ENCODE measurements around the gene NOXO1. TPM values are rescaled to one million over a fixed set of nuclear protein-coding genes. Genes with fewer than 3 reads are reported as not detected.

The NOXO1 gene
- total RNA-seq, 2 experiments from 2014 or later = 0.56 to 0.99 TPM

GRCh38 chr16:1961651-1962067, 19.6 kb downstream of the NOXO1 start:
- ChIA-PET CTCF (no interaction called here), POLR2A (interaction anchor here (1.3 to 5.0 kb wide), 6 partner anchors 10 to 193 kb away, joined by 4 to 31 read pairs (median 6); partner anchors contain the start of genes EME2, MRPS34, NUBP2 and SPSB3)
- no peak overlapping the region for H3K27ac ChIP-seq (ENCODE audit: low read depth in 1 of 2, low read length in 2 of 2)
- no peaks in the 10 kb centered on the region for H3K27me3 ChIP-seq (ENCODE audit: control insufficient read depth in 1 of 2, insufficient read depth in 2 of 2, low read length in 2 of 2)
- ATAC-seq (ENCODE audit: poor library complexity) = no peak
- peaks cover 55% of the 10 kb centered on the region for H3K36me3 Mint-ChIP-seq (ENCODE audit: low read depth)
- no peaks in the 10 kb centered on the region for H3K9me3 Mint-ChIP-seq
- intact Hi-C loops (cut with DNase I, micrococcal nuclease) = loop anchor here in 1 of 2 experiments (2.0 to 10.0 kb wide), 2 partner anchors 47 to 1267 kb away; partner anchors contain the start of genes WDR24 and ZNF598
- H3K27me3 Mint-ChIP-seq = no peaks in the 10 kb centered on the region
- DNase-seq = peak in 1 of 14 experiments; percentile 23
- peak overlapping the region; percentile 98 for H3K27ac Mint-ChIP-seq
- peaks cover 70% of the 10 kb centered on the region for H3K4me1 ChIP-seq (ENCODE audit: insufficient read depth, low read length)
- no peaks in the 10 kb centered on the region for H3K9me3 ChIP-seq (ENCODE audit: control insufficient read depth in 1 of 2, insufficient read depth in 1 of 2, low read length in 2 of 2)
- no peak overlapping the region for H3K4me3 ChIP-seq (ENCODE audit: low read length)
- peaks cover 34% of the 10 kb centered on the region for H3K36me3 ChIP-seq (ENCODE audit: insufficient read depth, low read length)
- H3K4me1 Mint-ChIP-seq (ENCODE audit: low read depth) = peaks cover 55% of the 10 kb centered on the region
- TF ChIP-seq CTCF (IDR thresholded peaks at IDR 0.05) = no peak
- H3K4me3 Mint-ChIP-seq = peak overlapping the region; percentile 82

GRCh38 chr16:1960665-1961630, 20.3 kb downstream of the NOXO1 start:
- intact Hi-C loops (cut with DNase I, micrococcal nuclease) = loop anchor here in 1 of 2 experiments (2.0 to 10.0 kb wide), 2 partner anchors 48 to 1266 kb away; partner anchors contain the start of genes WDR24 and ZNF598
- peaks cover 34% of the 10 kb centered on the region for H3K36me3 ChIP-seq (ENCODE audit: insufficient read depth, low read length)
- ATAC-seq (ENCODE audit: poor library complexity) = no peak
- no peaks in the 10 kb centered on the region for H3K27me3 ChIP-seq (ENCODE audit: control insufficient read depth in 1 of 2, insufficient read depth in 2 of 2, low read length in 2 of 2)
- no peaks in the 10 kb centered on the region for H3K9me3 ChIP-seq (ENCODE audit: control insufficient read depth in 1 of 2, insufficient read depth in 1 of 2, low read length in 2 of 2)
- CTCF ChIA-PET = interaction anchor here (0.7 to 2.0 kb wide), 2 partner anchors 43 to 179 kb away, joined by 3 to 10 read pairs; no protein-coding TSS in a partner anchor
- DNase-seq = peak in 5 of 14 experiments; percentile 18 to 61 (median 26)
- Mint-ChIP-seq H3K27ac (peak overlapping the region; percentile 98), H3K36me3 (ENCODE audit: low read depth) (peaks cover 55% of the 10 kb centered on the region), H3K9me3 (no peaks in the 10 kb centered on the region), H3K4me1 (ENCODE audit: low read depth) (peaks cover 55% of the 10 kb centered on the region), H3K27me3 (no peaks in the 10 kb centered on the region), H3K4me3 (peak overlapping the region; percentile 91)
- POLR2A ChIA-PET = interaction anchor here (0.8 to 5.0 kb wide), 8 partner anchors 10 to 194 kb away, joined by 3 to 31 read pairs (median 5); partner anchors contain the start of genes EME2, GFER, MRPS34 and NUBP2
- H3K27ac ChIP-seq (ENCODE audit: low read depth in 1 of 2, low read length in 2 of 2) = peak overlapping the region in 1 of 2 donors; percentile 72
- peak overlapping the region; percentile 94 for H3K4me3 ChIP-seq (ENCODE audit: low read length)
- H3K4me1 ChIP-seq (ENCODE audit: insufficient read depth, low read length) = peaks cover 65% of the 10 kb centered on the region
- TF ChIP-seq CTCF (IDR thresholded peaks at IDR 0.05) = no peak

- intact Hi-C loops (cut with DNase I, micrococcal nuclease) = loop anchor here in 1 of 2 experiments (1.0 to 10.0 kb wide), 4 partner anchors 49 to 1265 kb away; partner anchors contain the start of genes NTHL1, TSC2, WDR24 and ZNF598
- peaks cover 42% of the 10 kb centered on the region for H3K4me1 Mint-ChIP-seq (ENCODE audit: low read depth)
- peak within 1 kb of the TSS; percentile 66 to 72 for H3K27ac ChIP-seq (ENCODE audit: low read depth in 1 of 2, low read length in 2 of 2)
- POLR2A ChIA-PET = interaction anchor here (0.7 to 5.0 kb wide), 2 partner anchors 12 to 196 kb away, joined by 4 to 31 read pairs; partner anchors contain the start of genes TBL3 and TRAF7
- peak within 1 kb of the TSS; percentile 98 for H3K27ac Mint-ChIP-seq
- no peaks in the 10 kb centered on the region for H3K9me3 ChIP-seq (ENCODE audit: control insufficient read depth in 1 of 2, insufficient read depth in 1 of 2, low read length in 2 of 2)
- CTCF ChIA-PET = interaction anchor here (1.2 to 2.0 kb wide), 2 partner anchors 44 to 181 kb away, joined by 3 to 10 read pairs; no protein-coding TSS in a partner anchor
- peak within 1 kb of the TSS; percentile 91 for H3K4me3 Mint-ChIP-seq
- H3K36me3 ChIP-seq (ENCODE audit: insufficient read depth, low read length) = peaks cover 34% of the 10 kb centered on the region
- peak; percentile 83 for TF ChIP-seq CTCF (IDR thresholded peaks at IDR 0.05)
- no peaks in the 10 kb centered on the region for H3K9me3 Mint-ChIP-seq
- H3K36me3 Mint-ChIP-seq (ENCODE audit: low read depth) = peaks cover 41% of the 10 kb centered on the region
- H3K4me1 ChIP-seq (ENCODE audit: insufficient read depth, low read length) = peaks cover 55% of the 10 kb centered on the region
- DNase-seq (peak; percentile 81 to 96 (median 92)), ATAC-seq (ENCODE audit: poor library complexity) (peak; percentile 86)
- H3K27me3 Mint-ChIP-seq = no peaks in the 10 kb centered on the region
- H3K27me3 ChIP-seq (ENCODE audit: control insufficient read depth in 1 of 2, insufficient read depth in 2 of 2, low read length in 2 of 2) = no peaks in the 10 kb centered on the region
- peak within 1 kb of the TSS; percentile 94 for H3K4me3 ChIP-seq (ENCODE audit: low read length)
Measured at GRCh38 chr16:1959269-1960039, 21.8 kb downstream of the NOXO1 start, which contains the start of gene NDUFB10. Gene NDUFB10 (plus strand): TSS chr16:1959538. CDS start chr16:1959625, 87 bp downstream.

Measured in CD4-positive, alpha-beta T cell (primary cell).